Erythroblast (primary cell): Measurements from ENCODE around the gene FAM236C.
"Not testable (repeated sequence)": the region's sequence is repeated elsewhere in the genome, so short reads cannot be mapped to it uniquely, and the experiment has no call there.

ENCODE experiments used
- DNase-seq, 2 experiments: peaks; one replicate each; lab custom pipeline; 2025; lab: John Stamatoyannopoulos, UW

FAM236C gene

DNA sequence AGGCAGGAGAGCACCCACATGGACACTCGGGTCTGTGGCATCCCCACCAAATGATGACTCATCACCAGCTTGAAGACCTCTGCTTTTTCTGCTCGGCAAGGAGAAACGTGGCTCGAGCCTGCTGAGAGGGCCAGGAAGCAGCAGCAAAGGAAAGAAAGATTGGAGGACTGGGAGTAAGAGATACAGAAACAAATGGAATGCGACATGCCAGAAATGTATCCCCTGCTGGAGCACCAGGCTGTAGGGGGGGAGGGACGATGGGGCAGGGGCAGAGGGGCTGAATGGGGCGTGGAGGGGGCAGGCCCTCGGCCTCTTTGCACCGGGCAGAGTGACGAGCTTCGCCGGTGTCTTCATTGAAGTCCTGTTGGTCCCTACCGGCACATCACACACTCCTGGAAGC is at the start of gene FAM236C:
Gene FAM236C, plus strand, starts transcription at position 301 of the 400 bp plus-strand sequence. CDS start 100 bp downstream, outside the sequence.
- DNase-seq, result not testable (repeated sequence)

DNA sequence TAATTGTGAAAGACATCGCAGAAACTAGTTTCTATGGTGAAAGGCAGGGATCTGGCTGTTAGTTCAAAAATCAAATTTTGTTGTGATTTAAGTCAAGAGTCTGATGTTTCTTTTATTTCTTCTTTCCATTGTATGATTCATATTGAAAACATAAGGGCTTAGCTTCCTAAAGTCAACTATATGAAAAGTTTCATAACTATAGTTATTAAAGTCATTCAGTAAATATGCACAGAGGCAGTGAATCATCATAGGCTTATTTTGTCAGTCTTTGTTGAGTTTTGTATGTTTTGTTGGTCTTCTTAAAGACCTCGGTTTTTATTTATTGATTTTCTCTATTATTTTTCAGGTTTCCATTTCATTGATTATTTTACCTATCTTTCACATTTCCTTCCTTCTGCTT is 29.5 kb upstream of the FAM236C start:
- DNase-seq, result not testable (repeated sequence)

DNA sequence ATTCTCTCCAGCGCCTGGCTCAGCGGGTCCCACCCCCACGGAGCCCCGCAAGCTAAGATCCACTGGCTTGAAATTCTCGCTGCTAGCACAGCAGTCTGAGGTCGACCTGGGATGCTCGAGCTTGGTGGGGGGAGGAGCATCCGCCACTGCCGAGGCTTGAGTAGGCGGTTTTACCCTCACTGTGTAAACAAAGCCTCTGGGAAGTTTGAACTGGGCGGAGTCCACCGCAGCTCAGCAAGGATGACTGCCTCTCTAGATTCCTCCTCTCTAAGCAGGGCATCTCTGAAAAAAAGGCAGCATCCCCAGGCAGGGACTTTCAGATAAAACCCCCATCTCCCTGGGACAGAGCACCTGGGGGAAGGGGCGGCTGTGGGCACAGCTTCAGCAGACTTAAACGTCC is 22.7 kb upstream of the FAM236C start:
- DNase-seq, result not testable (repeated sequence)

DNA sequence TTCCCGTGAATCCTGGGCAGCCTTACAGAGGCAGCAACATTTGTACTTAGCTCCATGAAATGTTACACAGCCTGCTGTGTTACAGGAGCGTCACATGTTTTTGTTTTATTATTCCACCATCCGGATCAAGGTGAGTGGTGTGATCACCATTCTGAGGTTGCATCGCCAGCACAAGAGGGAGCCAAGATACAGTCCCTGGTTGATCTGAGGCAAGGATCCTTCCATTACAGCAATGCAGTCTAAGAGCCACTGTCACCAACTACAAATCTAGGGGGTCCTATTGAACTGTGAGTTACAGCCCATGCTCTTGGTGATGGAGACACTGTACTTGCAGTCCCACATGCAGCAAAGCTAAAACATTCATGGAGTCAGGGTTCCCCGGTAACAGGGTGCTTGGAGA is 3.7 kb downstream of the FAM236C start:
- DNase-seq, result not testable (repeated sequence)

DNA sequence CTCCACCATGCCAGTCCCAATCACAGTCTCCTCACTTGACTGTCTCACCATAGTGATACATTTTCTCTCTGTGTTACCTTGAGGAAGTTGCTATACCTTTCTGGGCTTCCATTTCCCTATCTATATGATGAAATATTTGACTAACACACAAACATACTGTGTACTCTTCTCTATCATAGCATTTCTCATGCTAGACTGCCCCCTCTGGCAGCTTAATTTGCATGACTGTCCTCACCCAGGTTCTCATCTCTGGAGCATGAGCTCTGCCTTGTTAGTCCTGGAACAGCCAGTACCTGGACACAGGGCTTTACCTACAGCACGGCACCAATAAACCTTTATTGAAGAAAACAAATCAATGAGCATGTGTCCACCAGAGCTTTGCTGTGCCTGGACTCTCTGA is 19.9 kb downstream of the FAM236C start:
- not testable (repeated sequence) for DNase-seq

DNA sequence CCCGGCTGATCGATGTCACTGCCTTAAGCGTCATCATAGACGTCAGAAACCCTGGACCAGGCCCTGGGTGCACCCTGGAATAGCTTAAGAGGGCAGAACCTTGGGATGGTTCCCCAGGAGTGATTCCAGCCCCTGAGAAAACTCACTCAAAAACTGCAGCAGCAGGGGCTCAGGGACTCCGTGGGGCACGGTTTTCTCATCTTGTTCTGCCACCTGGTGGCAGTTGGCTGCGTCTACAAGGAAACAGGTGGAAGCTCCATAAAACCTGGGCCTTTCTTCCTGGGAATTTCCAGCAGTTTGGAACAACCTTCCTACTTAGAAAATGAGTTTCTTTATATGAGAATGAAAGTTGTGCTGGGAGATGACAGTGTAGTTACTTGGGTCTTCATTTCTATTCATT is 24.0 kb downstream of the FAM236C start:
- not testable (repeated sequence) for DNase-seq

DNA sequence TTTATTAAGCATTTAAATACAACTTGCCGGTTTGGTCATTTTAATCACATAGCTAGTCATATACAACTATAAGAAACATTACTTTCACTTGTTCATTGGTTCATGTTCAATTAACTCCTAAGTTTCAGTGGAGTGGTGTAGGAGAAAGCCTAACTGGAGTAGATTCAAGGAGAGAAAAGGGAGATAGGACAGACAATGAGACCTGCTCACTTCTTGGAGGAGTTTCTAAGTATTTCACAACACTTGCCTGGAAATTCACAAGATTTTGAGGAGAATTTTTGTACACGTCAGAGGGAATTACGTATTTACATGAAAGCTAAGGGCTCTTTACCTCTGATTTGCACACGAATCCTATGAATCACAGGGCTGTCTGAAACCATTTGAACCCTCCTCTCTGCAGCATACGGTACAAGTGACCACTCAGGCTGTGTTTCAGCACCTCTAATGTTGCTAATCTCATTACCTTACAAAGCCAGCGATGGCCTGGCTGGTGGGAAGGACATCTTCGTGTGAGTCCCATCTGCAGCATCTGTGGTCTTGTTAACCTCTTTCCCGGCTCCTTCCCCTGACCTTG is 24.6 kb downstream of the FAM236C start:
- DNase-seq, result not testable (repeated sequence)

DNA sequence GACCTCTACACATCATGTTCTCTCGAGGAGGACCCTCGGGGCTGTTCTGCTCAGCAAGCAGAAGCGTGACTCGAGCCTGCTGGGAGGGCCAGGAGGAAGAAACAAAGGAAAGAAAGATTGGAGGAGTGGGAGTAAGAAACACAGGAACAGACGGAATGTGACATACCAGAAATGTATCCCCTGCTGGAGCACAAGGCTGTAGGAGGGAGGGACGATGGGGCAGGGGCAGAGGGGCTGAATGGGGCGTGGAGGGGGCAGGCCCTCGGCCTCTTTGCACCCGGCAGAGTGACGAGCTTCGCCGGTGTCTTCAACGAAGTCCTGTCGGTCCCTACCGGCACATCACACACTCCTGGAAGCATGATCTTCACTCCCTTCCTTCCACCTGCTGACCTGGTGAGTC is 25.5 kb downstream of the FAM236C start, which contains the start of gene FAM236A:
Gene FAM236A, plus strand, starts transcription at position 301 of the 400 bp plus-strand sequence. Its CDS starts 57 bp downstream, at position 358.
- not testable (repeated sequence) for DNase-seq

DNA sequence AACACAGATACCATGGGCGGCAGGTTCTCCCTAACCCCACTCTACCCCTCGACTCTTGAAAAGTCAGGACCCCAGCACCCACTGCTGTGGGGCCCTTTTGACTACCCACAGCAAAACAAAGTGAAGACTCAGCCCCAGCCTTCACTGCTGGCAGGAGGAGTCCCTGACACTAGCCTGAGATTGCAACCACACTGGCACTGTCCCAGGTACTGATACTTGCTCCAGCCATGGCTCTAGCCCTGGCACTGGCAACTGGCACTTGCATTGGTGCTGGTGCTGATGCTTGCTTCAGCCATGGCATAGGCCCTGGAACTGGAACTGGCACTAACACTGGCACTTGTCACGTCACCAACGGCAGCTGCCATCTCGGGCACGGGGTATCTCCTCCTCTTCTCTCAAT is 29.9 kb downstream of the FAM236C start:
- not testable (repeated sequence) for DNase-seq

DNA sequence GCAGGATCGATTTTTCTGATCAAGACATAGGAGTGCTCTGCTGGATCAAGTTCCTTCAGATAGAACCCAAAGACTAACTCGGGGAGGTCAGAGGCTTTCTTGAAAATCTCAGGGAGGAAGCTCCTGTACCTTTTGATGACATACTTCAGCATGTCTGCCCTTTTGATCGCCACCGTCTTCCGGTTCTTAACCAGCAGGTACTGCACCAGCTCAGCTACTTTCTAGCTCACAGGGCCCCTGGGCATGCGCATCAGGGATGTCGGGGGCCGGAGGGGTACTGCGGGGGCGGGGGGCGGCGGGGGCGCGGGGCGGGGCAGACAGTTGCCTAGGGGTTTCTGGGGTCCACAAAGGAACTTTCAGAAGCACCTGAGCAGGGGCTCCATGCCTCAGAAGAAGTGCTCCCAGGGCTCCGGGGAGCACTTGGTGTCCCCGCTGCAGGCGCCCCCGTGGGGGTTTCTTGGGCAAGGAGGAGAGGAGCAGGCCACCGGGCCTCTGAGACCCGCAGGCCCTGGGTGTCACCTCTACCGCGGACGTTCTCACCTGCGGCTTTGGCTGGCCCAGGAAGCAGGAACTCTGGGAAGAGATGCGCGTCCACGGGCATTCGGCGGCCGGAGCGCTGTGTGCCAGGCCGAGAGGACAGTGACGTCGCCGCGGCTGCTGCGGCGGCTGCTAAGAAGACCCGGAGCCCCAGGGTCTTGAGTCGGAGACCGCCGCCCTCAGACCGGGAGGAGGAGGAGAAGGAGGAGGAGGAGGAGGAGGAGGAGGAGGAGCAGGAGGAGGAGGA is 30.8 kb downstream of the FAM236C start:
- not testable (repeated sequence) for DNase-seq

DNA sequence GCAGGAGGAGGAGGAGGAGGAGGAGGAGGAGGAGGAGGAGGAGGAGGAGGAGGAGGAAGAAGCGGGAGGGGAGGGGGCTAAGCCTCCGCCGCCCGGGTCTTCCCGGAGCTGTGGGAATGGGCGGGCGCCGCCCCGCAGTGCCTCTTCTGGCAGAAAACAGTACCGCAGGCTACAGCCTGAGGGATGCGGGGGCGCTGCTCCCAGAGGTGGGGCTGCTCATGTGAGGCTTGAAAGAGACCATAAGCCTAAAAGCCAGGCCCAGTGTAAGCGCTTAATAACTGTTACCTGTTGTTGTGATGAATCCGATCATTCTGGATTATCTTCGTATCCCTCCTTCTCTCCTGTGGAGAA is 31.4 kb downstream of the FAM236C start, which contains the start of gene DMRTC1:
Gene DMRTC1, minus strand, starts transcription at position 19 of the 351 bp plus-strand sequence. CDS start 68,143 bp downstream, outside the sequence.
- not testable (repeated sequence) for DNase-seq

DNA sequence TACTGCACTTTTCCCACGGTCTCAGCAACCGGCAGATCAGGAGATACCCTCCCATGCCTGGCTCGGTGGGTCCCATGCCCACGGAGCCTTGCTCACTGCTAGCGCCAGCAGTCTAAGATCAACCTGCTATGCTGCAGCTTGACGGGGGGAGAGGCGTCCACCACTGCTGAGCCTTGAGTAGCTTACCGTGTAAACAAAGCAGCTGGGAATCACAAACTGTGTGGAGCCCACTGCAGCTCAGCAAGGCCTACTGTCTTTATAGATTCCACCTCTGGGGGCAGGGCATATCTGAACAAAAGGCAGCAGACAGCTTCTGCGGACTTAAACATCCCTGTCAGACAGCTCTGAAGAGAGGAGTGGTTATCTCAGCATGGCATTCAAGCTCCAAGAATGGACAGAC is 47.6 kb downstream of the FAM236C start:
- DNase-seq, result not testable (repeated sequence)
